ENCODE measurements around the gene BLMH.

DNA sequence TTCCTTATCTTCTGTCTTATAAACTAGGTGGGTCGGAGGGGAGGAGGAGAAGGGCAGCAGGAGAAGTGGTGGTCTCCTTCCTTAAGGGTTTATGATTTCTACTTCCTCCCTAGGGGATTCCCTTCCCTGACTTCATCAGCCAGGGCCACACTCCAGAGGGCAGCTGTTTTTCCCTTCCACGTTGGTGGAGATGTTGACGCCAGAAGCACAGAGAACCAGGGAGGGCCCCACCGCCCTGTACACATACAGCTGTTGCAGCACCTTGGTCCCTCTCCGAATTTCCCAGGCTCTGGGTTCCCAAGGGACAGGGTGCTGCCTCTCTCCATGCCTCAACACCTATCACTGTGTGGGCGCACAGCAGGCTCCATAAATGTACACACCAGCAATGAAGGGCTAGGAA lies 50.7 kb downstream of the BLMH start:
- TF ChIP-seq, protein P1, sequence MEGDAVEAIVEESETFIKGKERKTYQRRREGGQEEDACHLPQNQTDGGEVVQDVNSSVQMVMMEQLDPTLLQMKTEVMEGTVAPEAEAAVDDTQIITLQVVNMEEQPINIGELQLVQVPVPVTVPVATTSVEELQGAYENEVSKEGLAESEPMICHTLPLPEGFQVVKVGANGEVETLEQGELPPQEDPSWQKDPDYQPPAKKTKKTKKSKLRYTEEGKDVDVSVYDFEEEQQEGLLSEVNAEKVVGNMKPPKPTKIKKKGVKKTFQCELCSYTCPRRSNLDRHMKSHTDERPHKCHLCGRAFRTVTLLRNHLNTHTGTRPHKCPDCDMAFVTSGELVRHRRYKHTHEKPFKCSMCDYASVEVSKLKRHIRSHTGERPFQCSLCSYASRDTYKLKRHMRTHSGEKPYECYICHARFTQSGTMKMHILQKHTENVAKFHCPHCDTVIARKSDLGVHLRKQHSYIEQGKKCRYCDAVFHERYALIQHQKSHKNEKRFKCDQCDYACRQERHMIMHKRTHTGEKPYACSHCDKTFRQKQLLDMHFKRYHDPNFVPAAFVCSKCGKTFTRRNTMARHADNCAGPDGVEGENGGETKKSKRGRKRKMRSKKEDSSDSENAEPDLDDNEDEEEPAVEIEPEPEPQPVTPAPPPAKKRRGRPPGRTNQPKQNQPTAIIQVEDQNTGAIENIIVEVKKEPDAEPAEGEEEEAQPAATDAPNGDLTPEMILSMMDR (IDR thresholded peaks at IDR 0.05; ENCODE audit: low read length) = no peak
- no peak for TF ChIP-seq EZH2phosphoT487 (IDR thresholded peaks at IDR 0.05; ENCODE audit: low read length)
- no peak for TF ChIP-seq EZH2 (optimal IDR thresholded peaks at IDR 0.05; ENCODE audit: low read depth, low read length)
